NCI-H187 treated with DMSO at 0.1 percent for 48 hours (cell line): Measurements from ENCODE around the gene CHST11.

ENCODE experiments used
- DNase-seq: peaks from one replicate; lab custom pipeline; 2025; lab: John Stamatoyannopoulos, UW

The CHST11 gene

DNA sequence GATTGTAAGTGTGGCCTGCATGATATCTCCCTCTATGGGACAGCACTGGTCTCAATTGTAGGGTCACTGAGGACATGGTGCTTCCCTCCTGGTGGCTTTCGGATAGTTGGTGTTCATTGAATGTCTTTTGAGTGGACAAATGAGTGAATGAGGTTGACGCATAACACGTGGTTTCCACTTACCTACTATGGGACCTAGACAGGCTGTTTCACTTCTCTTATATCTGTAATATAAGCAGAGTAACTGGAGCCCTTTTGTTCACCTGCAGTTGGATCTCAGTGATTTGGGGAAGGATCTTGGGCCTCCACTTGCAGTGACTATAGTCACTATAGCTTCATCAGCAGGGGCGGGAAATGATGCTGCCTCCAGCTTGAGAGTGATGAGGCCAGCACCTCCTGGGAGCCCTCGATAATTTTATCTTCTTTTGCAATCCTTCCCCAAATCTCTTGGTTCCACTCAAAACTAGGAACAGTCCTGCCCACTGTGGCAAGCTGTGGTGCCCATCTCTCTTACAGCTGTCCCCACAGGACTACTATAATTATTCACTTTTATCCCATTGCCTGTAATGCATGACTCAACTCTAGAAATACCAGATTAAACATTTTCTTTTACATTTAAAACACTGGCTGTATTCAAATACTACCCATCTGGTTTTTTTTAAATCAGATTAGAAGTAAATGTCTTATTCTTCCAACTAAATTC, 242.9 kb downstream of the CHST11 start:
- DNase-seq, result no peak

DNA sequence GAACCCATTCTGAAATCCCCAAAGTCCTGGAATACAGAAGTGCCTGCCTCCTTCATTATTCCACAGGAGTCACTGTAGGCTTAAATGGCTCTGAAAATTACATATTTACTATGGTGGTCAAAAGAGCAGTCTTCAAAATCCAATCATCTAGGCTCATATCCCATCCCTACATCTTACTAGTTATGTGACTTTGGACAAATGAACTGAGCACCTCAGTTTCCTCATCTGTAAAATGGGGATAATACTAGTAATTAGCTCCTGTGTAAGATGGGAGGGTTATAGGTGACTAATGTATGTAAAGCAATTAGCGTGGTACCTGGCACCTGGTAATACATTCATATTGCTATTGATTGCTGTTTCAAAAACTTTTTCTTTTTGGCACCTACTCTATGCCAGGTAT, 243.6 kb downstream of the CHST11 start:
- DNase-seq, result no peak

DNA sequence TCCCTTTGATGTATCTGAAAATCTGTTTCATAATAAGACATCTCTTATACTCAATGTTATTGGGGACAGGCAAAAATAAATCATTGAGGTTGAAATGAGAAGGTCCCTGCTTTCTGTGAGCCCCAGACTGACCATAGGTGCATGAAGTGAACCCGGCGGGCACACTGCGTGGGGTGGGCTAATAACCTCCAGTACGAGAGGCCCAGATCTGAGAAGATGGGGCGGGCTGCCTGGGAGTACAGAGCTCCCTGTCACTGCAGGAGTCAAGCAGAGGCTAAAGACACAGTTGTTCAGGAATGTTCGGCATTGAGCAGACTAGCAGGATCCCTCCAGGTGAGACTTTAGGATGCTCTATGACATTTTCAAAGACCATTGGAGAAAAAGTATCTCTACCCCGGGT, 244.6 kb downstream of the CHST11 start:
- no peak for DNase-seq

DNA sequence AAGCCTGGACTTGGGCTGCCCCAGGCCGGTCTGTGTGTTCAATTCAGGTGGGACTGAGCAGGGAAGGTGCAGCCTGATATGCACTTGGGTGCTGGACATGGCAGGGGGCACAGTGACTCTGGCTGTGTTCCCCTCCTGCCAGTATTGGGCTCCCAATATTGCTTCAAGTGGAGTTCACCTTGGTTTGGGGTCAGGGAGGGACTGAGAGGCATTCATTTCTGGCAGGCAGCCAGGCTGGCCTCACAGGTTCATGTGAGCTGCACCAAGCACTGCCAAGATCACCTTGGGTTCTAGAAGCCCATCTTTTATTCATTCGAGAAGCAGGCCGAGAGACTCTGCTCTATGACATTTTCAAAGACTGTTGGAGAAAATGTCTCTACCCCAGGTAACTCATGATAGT, 245.0 kb downstream of the CHST11 start:
- no peak for DNase-seq

DNA sequence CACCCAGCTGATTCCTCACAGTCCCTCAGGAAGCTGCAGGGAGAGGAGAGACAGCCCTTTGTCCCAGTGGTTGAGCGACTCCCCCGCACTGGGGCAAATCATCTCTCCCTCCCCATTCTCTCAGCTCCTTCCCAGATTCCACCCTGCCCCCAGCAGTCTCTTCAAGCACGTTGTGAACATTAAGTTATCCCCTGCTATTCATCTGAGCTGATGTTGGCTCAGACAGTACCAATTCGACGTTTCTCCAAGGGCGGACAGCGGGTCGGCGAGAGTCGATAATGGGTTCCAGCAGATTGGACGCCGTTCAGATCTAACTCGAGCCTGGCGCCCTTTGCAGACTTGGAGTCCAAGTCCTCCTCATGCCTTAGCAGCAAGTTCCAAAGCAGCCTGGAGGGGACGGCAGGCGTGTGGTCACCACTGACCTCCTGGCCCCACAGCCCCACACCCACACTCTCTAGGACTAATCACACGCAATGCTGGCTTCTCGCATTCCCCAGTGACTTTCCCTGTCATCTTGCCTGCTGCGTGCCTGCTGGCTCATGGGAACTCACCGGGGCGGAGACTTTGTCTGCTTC, 245.9 kb downstream of the CHST11 start:
- no peak for DNase-seq

DNA sequence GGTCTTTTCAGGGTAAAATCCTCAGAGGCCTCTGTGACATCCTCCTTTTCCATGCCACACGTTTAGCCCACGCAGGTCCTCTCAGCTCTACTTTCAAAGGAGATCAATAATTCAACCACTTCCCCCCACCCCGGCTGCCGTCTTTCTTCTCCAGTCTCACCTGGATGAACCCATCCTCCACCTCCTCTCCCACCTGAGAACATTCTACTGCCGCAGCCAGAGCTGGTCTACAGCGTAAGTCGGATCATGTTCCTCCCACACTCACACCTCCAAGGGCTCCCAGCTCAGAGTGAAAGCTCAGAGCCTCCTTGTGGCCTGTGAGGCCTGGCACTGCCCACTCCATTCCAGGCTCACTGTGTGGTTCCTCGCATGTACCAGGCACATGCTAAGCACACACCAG, 246.6 kb downstream of the CHST11 start:
- no peak for DNase-seq

DNA sequence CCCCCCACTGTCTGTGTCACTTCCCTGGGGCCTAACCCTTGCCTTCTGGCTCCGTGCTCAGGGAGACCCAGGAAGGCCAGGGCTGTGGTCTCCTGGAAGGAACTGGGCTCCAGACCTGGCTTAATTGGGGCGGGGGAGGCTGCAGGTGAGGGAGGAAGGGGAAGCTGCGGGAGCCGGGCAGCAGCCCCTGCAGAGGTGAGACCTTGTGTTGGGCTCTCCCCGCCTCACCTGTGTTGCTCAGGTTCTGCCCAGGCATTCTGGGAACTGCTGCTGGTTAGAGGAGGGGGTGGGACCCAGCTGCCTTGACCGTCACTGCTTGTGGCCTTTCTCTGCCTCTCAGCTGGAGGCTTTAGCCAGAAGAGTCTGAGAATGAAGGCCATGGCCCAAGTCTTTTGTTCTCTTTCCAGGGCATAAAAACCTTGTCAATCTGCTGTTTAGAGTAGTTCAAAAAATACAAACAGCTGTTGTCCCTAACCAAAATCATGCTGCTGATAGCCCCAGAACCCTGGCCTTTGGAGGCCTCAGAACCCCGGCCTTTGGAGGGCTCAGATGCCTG, 247.6 kb downstream of the CHST11 start:
- no peak for DNase-seq

DNA sequence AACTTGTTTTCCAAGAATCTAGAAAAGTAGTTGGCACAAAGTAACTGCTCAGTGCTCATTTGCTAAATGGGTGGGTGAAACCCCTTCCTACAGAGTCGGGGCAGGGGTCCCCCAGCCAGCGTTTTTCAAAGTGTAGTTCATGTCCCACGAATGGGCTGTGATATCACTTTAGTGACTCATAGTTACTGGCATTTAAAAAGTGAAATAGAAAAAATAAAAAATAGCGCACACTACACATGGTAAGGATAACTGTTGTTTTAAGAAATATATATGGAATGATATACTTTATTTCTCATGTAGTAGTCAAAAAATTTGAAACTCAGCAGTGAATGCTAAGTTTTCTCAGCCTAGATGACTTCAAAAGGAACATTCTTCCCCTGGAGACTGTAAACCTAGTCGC, 250.4 kb downstream of the CHST11 start:
- no peak for DNase-seq

DNA sequence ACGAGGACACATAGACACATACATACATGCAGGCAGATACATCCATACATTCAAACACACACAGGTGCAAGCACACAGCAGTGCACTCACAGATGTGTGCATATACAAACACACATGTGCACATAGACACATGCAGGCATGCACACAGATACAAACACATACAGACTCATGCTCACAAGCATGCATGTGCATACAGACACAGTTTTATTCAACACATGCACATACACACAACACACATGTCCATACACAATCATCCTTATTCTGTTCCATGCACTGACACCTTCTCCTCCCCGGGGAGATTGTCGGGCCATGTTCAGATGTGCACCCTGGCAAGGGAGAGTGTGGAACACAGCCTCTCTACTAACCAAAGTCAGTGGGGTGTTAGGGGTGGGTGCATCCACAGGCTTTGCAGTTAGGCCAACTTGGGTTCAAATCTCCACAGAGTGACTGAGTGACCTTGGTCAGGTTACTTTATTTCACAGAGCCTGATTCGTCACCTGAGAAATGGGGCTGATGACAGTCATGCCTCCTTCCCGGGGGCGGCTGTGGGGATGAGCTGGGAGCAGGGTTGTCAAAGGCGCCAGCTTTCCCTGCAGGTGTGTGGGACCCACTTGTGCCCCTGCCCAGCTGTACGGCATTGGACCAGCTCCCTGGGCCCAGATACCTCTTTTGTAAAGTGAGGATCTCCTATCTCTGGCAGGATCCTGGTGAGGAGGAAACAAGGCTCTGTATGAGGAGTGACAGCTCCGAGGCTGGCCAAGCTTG, 251.2 kb downstream of the CHST11 start:
- DNase-seq, result no peak

DNA sequence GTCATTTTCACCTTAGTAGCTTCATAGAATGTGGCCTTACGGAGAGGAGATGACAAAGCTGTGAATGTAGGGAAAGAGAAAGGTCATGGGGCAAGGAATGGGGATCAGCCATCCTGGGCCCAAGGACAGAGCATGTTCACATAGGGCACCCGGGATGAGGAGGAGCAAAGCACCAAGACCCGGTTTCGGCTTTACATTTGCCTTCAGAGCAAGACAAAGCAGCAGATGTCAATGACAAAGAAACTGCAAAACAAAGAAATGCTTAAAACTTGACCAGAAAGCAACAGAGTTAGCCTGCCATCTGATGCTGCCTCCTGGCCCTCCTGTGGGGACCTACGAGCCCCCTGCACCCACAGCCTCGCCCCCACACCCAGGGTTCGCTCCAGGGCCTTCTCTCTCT, 252.1 kb downstream of the CHST11 start:
- no peak for DNase-seq

DNA sequence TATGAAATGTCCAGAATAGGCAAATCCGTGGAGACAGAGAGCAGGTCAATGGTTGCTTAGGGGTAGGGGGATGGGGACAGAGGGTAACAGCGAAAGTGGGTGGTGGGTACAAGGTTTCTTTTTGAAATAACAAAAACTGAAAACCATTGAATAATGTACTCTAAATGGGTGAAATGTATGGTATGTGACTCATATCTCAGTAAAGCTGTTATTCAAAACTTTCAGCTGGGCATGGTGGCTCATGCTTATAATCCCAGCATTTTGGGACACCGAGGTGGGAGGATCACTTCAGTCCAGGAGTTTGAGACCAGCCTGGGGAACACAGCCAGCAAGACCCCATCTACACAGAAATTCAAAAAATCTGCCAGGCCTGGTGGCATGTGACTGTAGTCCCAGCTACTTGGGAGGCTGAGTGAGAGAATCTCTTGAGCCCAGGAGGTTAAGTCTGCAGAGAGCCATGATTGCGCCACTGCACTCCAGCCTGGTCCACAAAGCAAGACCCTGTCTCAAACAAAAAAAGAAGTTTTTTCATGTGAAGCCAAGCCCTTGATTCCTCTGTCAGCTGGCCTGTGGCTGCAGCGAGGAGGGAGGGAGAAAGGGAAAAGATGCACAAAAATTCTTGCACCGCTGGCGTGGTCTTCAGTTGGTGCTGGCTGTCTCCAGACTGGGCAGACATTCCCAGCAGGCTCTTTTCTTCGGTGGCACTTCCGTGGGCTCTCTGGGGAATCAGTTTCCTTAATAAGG, 253.1 kb downstream of the CHST11 start:
- DNase-seq, result no peak

DNA sequence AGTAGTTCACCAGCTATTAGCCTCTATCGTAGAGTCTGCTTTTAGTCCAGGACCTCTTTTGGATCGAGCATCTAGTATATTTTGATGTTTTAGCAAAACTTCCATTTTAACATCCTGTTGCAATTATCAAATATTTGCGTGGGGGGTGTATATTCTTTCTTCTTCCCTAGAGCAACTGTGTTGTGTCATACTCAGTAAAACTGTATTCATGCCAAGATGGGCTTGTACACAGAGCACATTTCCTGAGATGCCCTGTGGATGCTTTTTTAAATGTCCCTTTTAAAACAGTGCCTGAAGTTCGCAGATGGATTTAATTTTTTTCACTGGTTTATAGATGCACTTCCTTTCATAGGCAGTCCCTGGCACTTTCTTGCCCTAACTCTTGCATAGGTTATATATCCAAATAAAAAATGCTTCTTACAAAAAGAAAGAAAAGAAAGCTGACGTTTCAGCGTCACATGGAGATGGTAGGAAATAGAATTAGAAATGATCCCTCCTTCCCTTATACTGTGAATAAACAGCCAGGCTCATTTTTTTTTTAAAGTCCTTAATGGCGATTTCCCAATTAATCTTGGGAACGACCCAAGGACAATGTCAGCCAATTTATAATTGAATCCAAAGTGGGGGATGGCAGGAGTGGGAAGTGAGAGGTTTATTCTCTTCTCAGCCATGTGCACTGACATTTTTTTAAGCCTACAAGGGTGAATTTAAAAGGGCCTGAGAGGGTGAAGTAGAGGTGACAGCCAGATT, 254.4 kb downstream of the CHST11 start:
- DNase-seq, result no peak

DNA sequence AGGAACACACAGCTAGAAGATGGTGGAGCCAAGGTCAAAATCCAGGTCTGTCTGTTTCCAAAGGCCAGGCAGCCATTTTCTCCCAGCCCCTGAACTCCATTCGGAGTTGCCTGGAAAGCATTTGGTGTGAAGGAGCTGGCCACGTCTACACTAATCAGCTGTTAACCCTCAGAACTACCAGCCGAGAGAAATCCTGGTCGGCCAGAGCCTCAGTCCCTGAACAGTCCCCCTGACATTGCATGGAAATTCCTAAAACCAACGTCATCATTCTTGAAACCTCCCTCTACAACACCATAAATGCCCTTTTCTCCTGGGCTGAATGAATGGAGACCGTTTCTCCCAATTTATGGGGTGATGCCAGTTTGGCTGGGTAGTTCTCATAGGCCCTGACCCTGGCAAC, 255.7 kb downstream of the CHST11 start:
- DNase-seq, result no peak

DNA sequence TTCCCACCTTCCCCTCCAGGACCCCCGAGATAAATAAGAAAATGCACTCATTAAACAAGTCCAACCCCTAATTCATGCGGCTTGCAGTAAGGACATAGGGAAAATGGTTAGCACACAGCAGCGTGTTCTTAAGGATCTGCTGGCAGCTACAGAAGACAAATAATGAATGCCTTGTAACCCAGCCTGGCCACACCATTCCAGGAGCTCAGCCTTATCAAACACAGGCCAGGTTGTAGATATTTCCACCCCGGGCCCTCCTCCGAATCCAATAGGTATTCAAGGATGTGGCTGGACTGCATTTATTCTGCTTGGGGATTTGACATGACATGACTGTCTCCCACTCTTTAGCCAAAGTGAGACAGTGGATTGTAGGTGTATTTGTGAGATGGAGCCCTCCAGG, 256.2 kb downstream of the CHST11 start:
- no peak for DNase-seq

DNA sequence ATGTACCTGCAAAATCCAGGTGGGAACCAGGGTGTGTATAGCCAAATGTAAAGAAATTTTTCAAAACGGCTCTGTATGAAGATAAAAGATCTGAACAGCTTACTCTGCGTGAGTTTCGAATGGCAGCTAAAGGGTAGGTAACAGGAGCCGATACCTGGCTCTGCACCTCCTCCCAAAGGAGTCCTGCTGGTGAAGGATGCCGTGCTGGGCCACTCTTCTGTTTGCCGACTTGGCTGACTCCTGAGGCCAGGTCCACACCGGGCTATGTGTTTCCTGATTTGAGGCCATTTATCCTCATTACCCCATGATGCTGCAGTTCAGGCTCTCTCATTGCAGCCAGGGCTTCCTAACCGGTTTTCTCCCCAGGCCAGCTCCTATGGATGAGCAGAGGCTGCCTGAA, 256.7 kb downstream of the CHST11 start:
- no peak for DNase-seq

DNA sequence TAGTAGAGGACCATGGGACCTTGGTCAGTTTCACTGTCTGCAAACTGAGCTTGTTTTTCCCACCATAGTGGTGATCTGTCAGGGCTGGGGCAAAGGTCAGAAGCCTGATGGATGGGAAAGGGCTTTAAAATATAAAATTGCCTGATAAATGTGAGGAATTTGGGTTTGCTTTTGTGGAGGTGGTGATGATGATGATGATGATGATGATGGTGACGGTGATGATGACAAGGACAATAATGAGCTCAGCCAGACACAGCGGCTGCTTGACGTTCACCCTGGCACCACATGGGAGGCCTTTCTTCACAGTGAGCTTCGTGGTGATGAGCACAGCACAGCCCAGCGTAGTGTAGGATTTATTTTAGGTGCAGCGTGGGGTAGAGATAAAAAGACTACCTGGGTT, 257.6 kb downstream of the CHST11 start:
- DNase-seq, result no peak

DNA sequence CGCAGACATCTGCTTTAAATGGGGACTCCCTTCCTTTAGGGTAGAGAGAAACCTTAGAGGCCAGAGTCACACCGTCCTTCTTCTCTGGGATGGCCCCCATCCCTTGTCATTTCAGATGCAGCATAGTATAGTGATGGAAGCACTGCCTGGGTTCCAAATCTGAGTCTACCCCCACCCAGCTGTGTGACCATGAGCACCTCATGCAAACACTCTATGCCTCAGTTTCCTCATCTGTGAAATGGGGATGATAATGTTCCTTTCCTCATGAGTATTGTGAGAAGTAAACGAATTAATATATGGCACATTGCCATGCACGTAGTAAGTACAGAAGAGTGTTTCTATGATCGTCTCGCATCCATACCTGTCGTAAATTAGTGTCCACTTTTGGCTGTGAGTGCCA, 259.4 kb downstream of the CHST11 start:
- DNase-seq, result no peak

DNA sequence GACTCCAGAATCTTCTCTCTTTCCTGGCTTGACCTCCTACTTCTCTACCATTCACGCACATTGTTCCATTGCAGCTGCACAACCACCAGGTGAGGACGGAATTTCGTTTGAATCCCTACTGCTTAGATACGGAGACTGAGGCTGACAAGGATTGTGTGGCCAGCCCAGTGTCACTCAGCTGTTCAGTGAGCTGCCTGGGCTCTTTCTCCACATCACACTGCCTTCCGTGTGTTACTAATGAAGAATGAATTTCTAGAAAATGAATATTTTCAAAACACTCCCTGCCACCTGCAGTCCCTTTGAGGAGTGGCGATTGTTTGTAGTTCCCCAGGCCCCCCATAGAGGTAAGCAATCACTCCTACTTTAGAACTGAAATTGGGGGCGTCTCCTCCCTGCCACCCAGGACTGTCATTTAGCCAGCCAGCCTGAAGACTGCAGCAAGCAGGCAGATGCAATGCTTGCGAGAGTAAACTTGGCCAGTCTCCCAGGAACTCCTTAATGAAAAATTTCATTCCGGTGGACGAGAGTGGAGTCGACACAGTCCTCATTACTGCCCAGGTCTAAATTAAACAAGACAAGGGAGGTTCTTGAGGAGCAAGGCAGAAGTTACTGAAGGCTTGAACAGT, 261.7 kb downstream of the CHST11 start:
- DNase-seq, result no peak

DNA sequence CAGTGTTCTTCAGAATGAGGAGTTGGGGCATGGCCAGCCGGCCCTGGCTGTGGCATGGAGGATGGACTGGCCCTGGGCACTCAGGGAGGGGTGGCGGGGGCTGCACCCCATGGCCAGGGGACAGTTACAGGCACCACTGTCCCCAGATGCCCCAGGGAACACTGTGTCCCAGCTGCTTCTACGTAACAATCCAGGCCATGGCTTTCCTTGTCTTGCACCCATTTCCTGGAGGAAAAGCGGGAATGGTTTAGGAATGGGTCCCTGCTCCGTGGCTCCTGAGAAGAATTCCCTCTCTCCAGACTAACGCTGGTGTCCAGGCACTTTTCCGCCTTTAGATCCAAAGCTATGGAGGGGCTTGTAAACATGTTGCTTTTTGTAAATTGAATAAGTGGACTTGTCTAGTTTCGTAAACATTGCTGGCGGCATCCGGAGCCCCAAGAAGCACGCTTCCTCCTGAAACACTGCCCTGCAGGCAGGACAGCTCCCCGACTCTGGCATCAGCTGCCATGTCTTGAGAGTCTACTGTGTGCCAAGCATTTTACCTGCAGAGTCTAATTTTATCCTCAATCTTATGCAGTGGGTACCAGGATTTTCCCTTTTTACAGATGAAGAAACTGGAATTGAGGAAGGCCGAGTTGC, 263.1 kb downstream of the CHST11 start:
- no peak for DNase-seq

DNA sequence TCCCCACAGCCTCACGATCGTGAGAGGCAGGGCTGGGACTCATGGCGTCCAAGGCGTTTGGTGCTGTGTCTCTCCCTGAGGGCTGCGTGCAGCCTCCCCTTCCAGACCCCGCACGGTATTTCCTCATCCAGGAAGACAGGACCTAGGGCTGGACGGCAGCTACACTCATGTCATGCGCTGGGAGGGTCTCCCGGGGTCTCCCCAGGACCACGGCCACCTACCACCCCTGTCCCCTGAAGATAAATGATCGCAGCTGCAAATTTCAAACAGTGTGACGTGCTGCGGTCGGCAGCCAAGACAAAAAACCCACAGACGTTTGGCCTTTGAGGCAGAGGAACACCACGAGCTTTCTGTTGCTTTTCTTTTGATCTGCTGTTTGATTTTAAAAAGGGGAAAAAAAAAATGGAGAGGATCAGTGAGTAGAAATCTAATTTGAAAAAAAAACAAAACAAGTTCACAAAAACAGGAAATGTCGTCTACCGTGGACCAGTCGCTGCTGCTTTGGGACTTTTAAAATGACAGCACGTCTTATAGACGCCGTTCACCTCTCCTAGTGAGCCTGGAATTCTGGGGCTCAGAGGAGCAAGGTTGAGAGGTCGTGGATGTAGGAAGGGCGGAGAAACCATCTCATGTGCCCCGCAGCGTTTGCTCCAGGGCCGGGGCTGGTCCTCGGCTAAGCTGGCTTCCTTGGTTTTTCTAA, 263.7 kb downstream of the CHST11 start:
- DNase-seq, result no peak
